Measurements from ENCODE around the gene LRRC28. TPM values are rescaled to one million over a fixed set of nuclear protein-coding genes. Genes with fewer than 3 reads are reported as not detected.

The LRRC28 gene
- total and polyA plus RNA-seq, 7 experiments from 2014 or later, result 15.0 to 25.9 (median 19.9) TPM

GRCh38 chr15:99282586-99282985 lies 31.3 kb downstream of the LRRC28 start:
- Histone ChIP-seq H3K9me3 (ENCODE audit: control insufficient read depth in 2 of 3, low read length in 3 of 3) (no peaks in the 10 kb centered on the region), H3K36me3 (ENCODE audit: control insufficient read depth in 2 of 3, insufficient read depth in 3 of 3, low read length in 3 of 3) (no peaks in the 10 kb centered on the region), H3K27ac (ENCODE audit: low read depth, low read length) (no peak overlapping the region), H3K4me1 (ENCODE audit: control insufficient read depth in 2 of 2, insufficient read depth in 2 of 2, low read length in 2 of 2) (no peaks in the 10 kb centered on the region), H3K4me3 (ENCODE audit: low read length) (no peak overlapping the region), H3K27me3 (ENCODE audit: control insufficient read depth in 2 of 2, insufficient read depth in 2 of 2, low read length in 2 of 2) (no peaks in the 10 kb centered on the region)
- no peak overlapping the region for H3K4me3 Mint-ChIP-seq
- peaks cover 0 to 5% (median 0%) of the 10 kb centered on the region in 11 donors for H3K9me3 Mint-ChIP-seq
- DNase-seq (no peak), ATAC-seq (no peak)
- POLR2A ChIA-PET, result no interaction called here
- peaks cover 8 to 43% (median 14%) of the 10 kb centered on the region in 7 donors for H3K4me1 Mint-ChIP-seq
- H3K27me3 Mint-ChIP-seq, result no peaks in the 10 kb centered on the region
- intact Hi-C loops (cut with micrococcal nuclease), result loop anchor here in 1 of 2 donors (10.0 kb wide), 1 partner anchor 222 kb away; no protein-coding TSS in a partner anchor
- CTCF ChIA-PET, result interaction anchor here (0.6 to 2.4 kb wide), 5 partner anchors 10 to 636 kb away, joined by 3 to 9 read pairs (median 7); no protein-coding TSS in a partner anchor
- no peak overlapping the region for H3K27ac Mint-ChIP-seq
- peaks cover 7 to 29% (median 20%) of the 10 kb centered on the region in 5 donors for H3K36me3 Mint-ChIP-seq

- Mint-ChIP-seq H3K4me1 (peaks cover 8 to 37% (median 12%) of the 10 kb centered on the region in 7 donors), H3K4me3 (no peak overlapping the region), H3K27me3 (no peaks in the 10 kb centered on the region), H3K36me3 (peaks cover 7 to 25% (median 20%) of the 10 kb centered on the region in 5 donors), H3K9me3 (peaks cover 0 to 5% (median 0%) of the 10 kb centered on the region in 11 donors), H3K27ac (no peak overlapping the region)
- H3K4me1 ChIP-seq (ENCODE audit: control insufficient read depth in 2 of 2, insufficient read depth in 2 of 2, low read length in 2 of 2), result no peaks in the 10 kb centered on the region
- intact Hi-C loops (cut with micrococcal nuclease), result loop anchor here in 1 of 2 donors (10.0 kb wide), 1 partner anchor 221 kb away; no protein-coding TSS in a partner anchor
- H3K4me3 ChIP-seq (ENCODE audit: low read length), result no peak overlapping the region
- H3K36me3 ChIP-seq (ENCODE audit: control insufficient read depth in 2 of 3, insufficient read depth in 3 of 3, low read length in 3 of 3), result no peaks in the 10 kb centered on the region
- H3K27ac ChIP-seq (ENCODE audit: low read depth, low read length), result no peak overlapping the region
- H3K9me3 ChIP-seq (ENCODE audit: control insufficient read depth in 2 of 3, low read length in 3 of 3), result no peaks in the 10 kb centered on the region
- no peak for ATAC-seq
- no peaks in the 10 kb centered on the region for H3K27me3 ChIP-seq (ENCODE audit: control insufficient read depth in 2 of 2, insufficient read depth in 2 of 2, low read length in 2 of 2)
- ChIA-PET POLR2A (no interaction called here), CTCF (interaction anchor here (1.3 to 2.4 kb wide), 2 partner anchors 10 to 421 kb away, joined by 8 to 9 read pairs; no protein-coding TSS in a partner anchor)
- DNase-seq, result no peak
Measured at GRCh38 chr15:99283717-99284116, 32.4 kb downstream of the LRRC28 start.

GRCh38 chr15:99291643-99292042 lies 40.4 kb downstream of the LRRC28 start:
- no peaks in the 10 kb centered on the region for H3K27me3 Mint-ChIP-seq
- H3K9me3 Mint-ChIP-seq, result peaks cover 0 to 9% (median 0%) of the 10 kb centered on the region in 11 donors
- H3K4me1 Mint-ChIP-seq, result peaks cover 0 to 5% (median 0%) of the 10 kb centered on the region in 7 donors
- CTCF ChIA-PET, result interaction anchor here (1.3 kb wide), 1 partner anchor 412 kb away, joined by 3 read pairs; no protein-coding TSS in a partner anchor
- Histone ChIP-seq H3K4me1 (ENCODE audit: control insufficient read depth in 2 of 2, insufficient read depth in 2 of 2, low read length in 2 of 2) (no peaks in the 10 kb centered on the region), H3K9me3 (ENCODE audit: control insufficient read depth in 2 of 3, low read length in 3 of 3) (no peaks in the 10 kb centered on the region), H3K4me3 (ENCODE audit: low read length) (no peak overlapping the region), H3K27ac (ENCODE audit: low read depth, low read length) (no peak overlapping the region), H3K27me3 (ENCODE audit: control insufficient read depth in 2 of 2, insufficient read depth in 2 of 2, low read length in 2 of 2) (no peaks in the 10 kb centered on the region), H3K36me3 (ENCODE audit: control insufficient read depth in 2 of 3, insufficient read depth in 3 of 3, low read length in 3 of 3) (peaks cover 0 to 11% (median 0%) of the 10 kb centered on the region in 3 experiments)
- no peak overlapping the region for H3K27ac Mint-ChIP-seq
- DNase-seq, result no peak
- POLR2A ChIA-PET, result no interaction called here
- H3K36me3 Mint-ChIP-seq, result peaks cover 4 to 43% (median 37%) of the 10 kb centered on the region in 5 donors
- intact Hi-C loops (cut with micrococcal nuclease), result no loop called here
- no peak overlapping the region for H3K4me3 Mint-ChIP-seq
- ATAC-seq, result no peak

DNA sequence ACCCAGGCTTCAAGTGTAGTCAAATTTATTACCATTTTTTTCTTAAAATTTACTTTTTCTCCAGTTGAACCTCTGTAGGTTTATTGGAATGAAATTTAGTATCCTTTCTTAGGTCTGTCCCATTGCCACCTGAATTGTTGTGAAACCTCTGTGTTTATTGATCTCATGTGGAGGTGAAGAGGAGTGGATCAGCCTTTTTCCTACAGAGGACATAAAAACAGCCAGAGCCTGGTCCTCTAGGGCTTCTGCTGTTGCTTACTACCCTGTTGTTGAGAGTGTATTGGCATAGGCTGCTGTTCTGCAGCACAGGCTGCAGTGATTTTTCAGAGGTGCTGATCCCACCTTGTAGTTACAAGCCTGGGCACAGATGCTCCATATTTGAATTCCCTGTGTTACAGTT lies 44.6 kb downstream of the LRRC28 start:
- Mint-ChIP-seq H3K9me3 (peaks cover 0 to 9% (median 0%) of the 10 kb centered on the region in 11 donors), H3K27me3 (no peaks in the 10 kb centered on the region), H3K36me3 (peaks cover 4 to 44% (median 37%) of the 10 kb centered on the region in 5 donors), H3K4me3 (no peak overlapping the region), H3K27ac (no peak overlapping the region), H3K4me1 (peaks cover 0 to 5% (median 0%) of the 10 kb centered on the region in 7 donors)
- POLR2A ChIA-PET, result no interaction called here
- H3K4me3 ChIP-seq (ENCODE audit: low read length), result no peak overlapping the region
- H3K27me3 ChIP-seq (ENCODE audit: control insufficient read depth in 2 of 2, insufficient read depth in 2 of 2, low read length in 2 of 2), result no peaks in the 10 kb centered on the region
- no peak overlapping the region for H3K27ac ChIP-seq (ENCODE audit: low read depth, low read length)
- ATAC-seq (no peak), DNase-seq (no peak)
- CTCF ChIA-PET, result interaction anchor here (1.5 kb wide), 1 partner anchor 9 kb away, joined by 4 read pairs; no protein-coding TSS in a partner anchor
- no peaks in the 10 kb centered on the region for H3K9me3 ChIP-seq (ENCODE audit: control insufficient read depth in 2 of 3, low read length in 3 of 3)
- peaks cover 0 to 11% (median 0%) of the 10 kb centered on the region in 3 experiments for H3K36me3 ChIP-seq (ENCODE audit: control insufficient read depth in 2 of 3, insufficient read depth in 3 of 3, low read length in 3 of 3)
- no peaks in the 10 kb centered on the region for H3K4me1 ChIP-seq (ENCODE audit: control insufficient read depth in 2 of 2, insufficient read depth in 2 of 2, low read length in 2 of 2)
- intact Hi-C loops (cut with micrococcal nuclease), result no loop called here

GRCh38 chr15:99296386-99296785 lies 45.1 kb downstream of the LRRC28 start:
- Histone ChIP-seq H3K4me1 (ENCODE audit: control insufficient read depth in 2 of 2, insufficient read depth in 2 of 2, low read length in 2 of 2) (no peaks in the 10 kb centered on the region), H3K36me3 (ENCODE audit: control insufficient read depth in 2 of 3, insufficient read depth in 3 of 3, low read length in 3 of 3) (peaks cover 0 to 11% (median 0%) of the 10 kb centered on the region in 3 experiments), H3K4me3 (ENCODE audit: low read length) (no peak overlapping the region), H3K27me3 (ENCODE audit: control insufficient read depth in 2 of 2, insufficient read depth in 2 of 2, low read length in 2 of 2) (no peaks in the 10 kb centered on the region), H3K9me3 (ENCODE audit: control insufficient read depth in 2 of 3, low read length in 3 of 3) (no peaks in the 10 kb centered on the region), H3K27ac (ENCODE audit: low read depth, low read length) (no peak overlapping the region)
- ChIA-PET CTCF (interaction anchor here (1.5 to 1.9 kb wide), 2 partner anchors 9 to 24 kb away, joined by 4 to 6 read pairs; no protein-coding TSS in a partner anchor), POLR2A (no interaction called here)
- Mint-ChIP-seq H3K36me3 (peaks cover 4 to 41% (median 31%) of the 10 kb centered on the region in 5 donors), H3K4me1 (peaks cover 0 to 5% (median 0%) of the 10 kb centered on the region in 7 donors), H3K27ac (no peak overlapping the region), H3K4me3 (no peak overlapping the region), H3K9me3 (peaks cover 0 to 9% (median 0%) of the 10 kb centered on the region in 11 donors), H3K27me3 (no peaks in the 10 kb centered on the region)
- intact Hi-C loops (cut with micrococcal nuclease), result no loop called here
- ATAC-seq (no peak), DNase-seq (no peak)

- DNase-seq (no peak), ATAC-seq (no peak)
- CTCF ChIA-PET, result no interaction called here
- POLR2A ChIA-PET, result no interaction called here
- peaks cover 0 to 11% (median 4%) of the 10 kb centered on the region in 5 donors for H3K36me3 Mint-ChIP-seq
- H3K4me3 Mint-ChIP-seq, result no peak overlapping the region
- H3K9me3 ChIP-seq (ENCODE audit: control insufficient read depth in 2 of 3, low read length in 3 of 3), result no peaks in the 10 kb centered on the region
- H3K27me3 ChIP-seq (ENCODE audit: control insufficient read depth in 2 of 2, insufficient read depth in 2 of 2, low read length in 2 of 2), result no peaks in the 10 kb centered on the region
- intact Hi-C loops (cut with micrococcal nuclease), result no loop called here
- H3K4me1 ChIP-seq (ENCODE audit: control insufficient read depth in 2 of 2, insufficient read depth in 2 of 2, low read length in 2 of 2), result no peaks in the 10 kb centered on the region
- no peak overlapping the region for H3K4me3 ChIP-seq (ENCODE audit: low read length)
- H3K27me3 Mint-ChIP-seq, result no peaks in the 10 kb centered on the region
- peaks cover 0 to 2% (median 0%) of the 10 kb centered on the region in 7 donors for H3K4me1 Mint-ChIP-seq
- no peaks in the 10 kb centered on the region for H3K9me3 Mint-ChIP-seq
- no peak overlapping the region for H3K27ac ChIP-seq (ENCODE audit: low read depth, low read length)
- no peaks in the 10 kb centered on the region for H3K36me3 ChIP-seq (ENCODE audit: control insufficient read depth in 2 of 3, insufficient read depth in 3 of 3, low read length in 3 of 3)
- no peak overlapping the region for H3K27ac Mint-ChIP-seq
Measured at GRCh38 chr15:99303907-99304306, 52.6 kb downstream of the LRRC28 start.
